ENCODE measurements around the gene RNF150. TPM values are rescaled to one million over a fixed set of nuclear protein-coding genes. Genes with fewer than 3 reads are reported as not detected.

Gene RNF150
- total and polyA plus RNA-seq, 12 donors, result 4.9 to 88.6 (median 61.3) TPM

- WGBS, 4 donors, result 27 to 42% (median 39%) methylated on average over 3 of the region's 3 CpGs
- H3K9me3 ChIP-seq (replicated peaks in 1 of 3), result peaks cover 0 to 8% (median 0%) of the 10 kb centered on the region in 3 donors
- intact Hi-C loops (cut with DNase I), result no loop called here
- DNase-seq, result peak in 5 of 7 donors; percentile 19 to 68 (median 42)
- H3K4me3 ChIP-seq, result no peak overlapping the region
- H3K36me3 ChIP-seq (replicated peaks in 1 of 2), result no peaks in the 10 kb centered on the region
- H3K27me3 ChIP-seq, result no peaks in the 10 kb centered on the region
- H3K27ac ChIP-seq, result peak overlapping the region in 2 of 5 donors; percentile 38 to 42
- TF ChIP-seq POLR2A (IDR thresholded peaks at IDR 0.05) (no peak), CTCF (IDR thresholded peaks at IDR 0.05) (no peak)
- no peaks in the 10 kb centered on the region for H3K4me1 ChIP-seq (replicated peaks in 1 of 2)
These were observed 87.0 kb downstream of the RNF150 start for GRCh38 chr4:141046255-141046654.

- WGBS, 4 donors, result 89 to 95% (median 91%) methylated on average over 4 of the region's 4 CpGs
- Histone ChIP-seq H3K36me3 (replicated peaks in 1 of 2) (no peaks in the 10 kb centered on the region), H3K27ac (peak overlapping the region in 1 of 5 donors; percentile 38), H3K27me3 (no peaks in the 10 kb centered on the region), H3K9me3 (replicated peaks in 1 of 3) (peaks cover 0 to 8% (median 0%) of the 10 kb centered on the region in 3 donors), H3K4me1 (replicated peaks in 1 of 2) (no peaks in the 10 kb centered on the region), H3K4me3 (no peak overlapping the region)
- TF ChIP-seq CTCF (IDR thresholded peaks at IDR 0.05), result no peak
- TF ChIP-seq POLR2A (IDR thresholded peaks at IDR 0.05), result no peak
- intact Hi-C loops (cut with DNase I), result no loop called here
- DNase-seq, result no peak
These were observed 87.4 kb downstream of the RNF150 start for GRCh38 chr4:141045848-141046247.

- TF ChIP-seq CTCF (IDR thresholded peaks at IDR 0.05) (no peak), POLR2A (IDR thresholded peaks at IDR 0.05) (no peak)
- Histone ChIP-seq H3K27me3 (no peaks in the 10 kb centered on the region), H3K4me1 (replicated peaks in 1 of 2) (peaks cover 0 to 15% of the 10 kb centered on the region in 2 donors), H3K27ac (no peak overlapping the region), H3K4me3 (no peak overlapping the region), H3K9me3 (replicated peaks in 1 of 3) (no peaks in the 10 kb centered on the region), H3K36me3 (replicated peaks in 1 of 2) (no peaks in the 10 kb centered on the region)
- intact Hi-C loops (cut with DNase I), result no loop called here
- 38 to 55% (median 45%) methylated on average over 1 of the region's 1 CpG for WGBS, 4 donors
- DNase-seq, result no peak
These were observed 92.2 kb downstream of the RNF150 start for GRCh38 chr4:141041021-141041476.

GRCh38 chr4:141039156-141039555 is 94.1 kb downstream of the RNF150 start:
- no peak overlapping the region for H3K4me3 ChIP-seq
- intact Hi-C loops (cut with DNase I), result no loop called here
- no peaks in the 10 kb centered on the region for H3K36me3 ChIP-seq (replicated peaks in 1 of 2)
- no peak for DNase-seq
- no peaks in the 10 kb centered on the region for H3K27me3 ChIP-seq
- H3K9me3 ChIP-seq (replicated peaks in 1 of 3), result no peaks in the 10 kb centered on the region
- WGBS, 4 donors, result 95 to 99% (median 97%) methylated on average over 2 of the region's 2 CpGs
- TF ChIP-seq CTCF (IDR thresholded peaks at IDR 0.05) (no peak), POLR2A (IDR thresholded peaks at IDR 0.05) (no peak)
- H3K27ac ChIP-seq, result no peak overlapping the region
- H3K4me1 ChIP-seq (replicated peaks in 1 of 2), result peaks cover 4 to 21% of the 10 kb centered on the region in 2 donors

Measured in adrenal gland (tissue), 12 donors.